Mesothelial cell of epicardium (in vitro differentiated cells): ENCODE results near the gene SPCS2. TPM values are rescaled to one million over a fixed set of nuclear protein-coding genes. Genes with fewer than 3 reads are reported as not detected.

ENCODE experiments used
- DNase-seq, 2 experiments: peaks; one replicate each; pipeline ENCODE4 v3.0.0; 2021; ENCODE audit warnings: low spot score in 2 of 2; ENCODE audit not compliant: unreplicated experiment in 2 of 2
- H3K27ac Mint-ChIP-seq: 2 replicates; pipeline ENCODE4 v1.8.0; 2021; ENCODE audit warnings: mixed read lengths
- H3K27me3 Mint-ChIP-seq: 2 replicates; pipeline ENCODE4 v1.8.0; 2021; ENCODE audit warnings: low read depth, mixed read lengths
- H3K36me3 Mint-ChIP-seq: 2 replicates; pipeline ENCODE4 v1.8.0; 2021; ENCODE audit warnings: mixed read lengths
- H3K4me1 Mint-ChIP-seq: 2 replicates; pipeline ENCODE4 v1.8.0; 2021; ENCODE audit warnings: mixed read lengths
- H3K4me3 Mint-ChIP-seq: 2 replicates; pipeline ENCODE4 v1.8.0; 2021; ENCODE audit warnings: mild to moderate bottlenecking, moderate library complexity, mixed read lengths
- H3K9me3 Mint-ChIP-seq: 2 replicates; pipeline ENCODE4 v1.8.0; 2021; ENCODE audit warnings: mixed read lengths
- CTCF ChIP-seq: fragments of 200-600 bp; sonication (generic); IDR thresholded peaks from one replicate; pipeline ENCODE4 v1.5.0; 2021; ENCODE audit warnings: antibody characterized with exemption; ENCODE audit not compliant: unreplicated experiment
- total RNA-seq: library from RNA; stranded (reverse); gene quantifications from 3 replicates; pipeline ENCODE4 v1.2.1, GENCODE V29; 2021

The SPCS2 gene
- total RNA-seq, 1 donor from 2014 or later, result 101 TPM

GRCh38 chr11:75024068-75024449 is 75.0 kb downstream of the SPCS2 start:
- peaks cover 14% of the 10 kb centered on the region for H3K27me3 Mint-ChIP-seq
- no peak overlapping the region for H3K27ac Mint-ChIP-seq
- peaks cover 6% of the 10 kb centered on the region for H3K9me3 Mint-ChIP-seq
- H3K36me3 Mint-ChIP-seq, result no peaks in the 10 kb centered on the region
- no peak for DNase-seq
- no peak overlapping the region for H3K4me3 Mint-ChIP-seq
- peaks cover 1% of the 10 kb centered on the region for H3K4me1 Mint-ChIP-seq
- no peak for TF ChIP-seq CTCF

- H3K4me1 Mint-ChIP-seq, result peaks cover 1% of the 10 kb centered on the region
- no peak overlapping the region for H3K4me3 Mint-ChIP-seq
- H3K27ac Mint-ChIP-seq, result no peak overlapping the region
- peaks cover 6% of the 10 kb centered on the region for H3K9me3 Mint-ChIP-seq
- TF ChIP-seq CTCF, result no peak
- no peaks in the 10 kb centered on the region for H3K36me3 Mint-ChIP-seq
- H3K27me3 Mint-ChIP-seq, result peaks cover 14% of the 10 kb centered on the region
- no peak for DNase-seq
Observed at GRCh38 chr11:75024764-75025211, 75.7 kb downstream of the SPCS2 start.

GRCh38 chr11:75025561-75025960 is 76.5 kb downstream of the SPCS2 start:
- no peak for TF ChIP-seq CTCF
- DNase-seq, result no peak

GRCh38 chr11:75028321-75028720 is 79.3 kb downstream of the SPCS2 start:
- H3K27me3 Mint-ChIP-seq, result peaks cover 14% of the 10 kb centered on the region
- no peak overlapping the region for H3K27ac Mint-ChIP-seq
- H3K4me1 Mint-ChIP-seq, result peaks cover 3% of the 10 kb centered on the region
- no peak for TF ChIP-seq CTCF
- H3K4me3 Mint-ChIP-seq, result no peak overlapping the region
- H3K9me3 Mint-ChIP-seq, result no peaks in the 10 kb centered on the region
- H3K36me3 Mint-ChIP-seq, result no peaks in the 10 kb centered on the region
- no peak for DNase-seq

More at GRCh38 chr11:75025561-75025960, 76.5 kb downstream of the SPCS2 start:
- peaks cover 14% of the 10 kb centered on the region for H3K27me3 Mint-ChIP-seq
- no peaks in the 10 kb centered on the region for H3K36me3 Mint-ChIP-seq
- peaks cover under 1% of the 10 kb centered on the region for H3K9me3 Mint-ChIP-seq
- H3K4me3 Mint-ChIP-seq, result no peak overlapping the region
- H3K27ac Mint-ChIP-seq, result no peak overlapping the region
- peaks cover 3% of the 10 kb centered on the region for H3K4me1 Mint-ChIP-seq

Other genes with a start within 250 kb of the SPCS2 start
- 0.45 to 0.65 TPM in 2 of 3 replicates, not detected in the other for gene CHRDL2, start 217.8 kb upstream of the SPCS2 start, total RNA-seq
- gene RNF169, start 200.4 kb upstream of the SPCS2 start, total RNA-seq, result 22.9 to 24.2 TPM (median 23.7 TPM) in 3 replicates
- 11.9 to 12.8 TPM (median 12.3 TPM) in 3 replicates for gene XRRA1, start 175 bp upstream of the SPCS2 start, total RNA-seq
- gene NEU3, start 39.7 kb downstream of the SPCS2 start, total RNA-seq, result 12.0 to 13.6 TPM (median 12.9 TPM) in 3 replicates
- gene OR2AT4, start 147.6 kb downstream of the SPCS2 start, total RNA-seq, result not detected in 3 replicates
- gene SLCO2B1, start 201.8 kb downstream of the SPCS2 start, total RNA-seq, result 0.44 to 0.45 TPM in 2 of 3 replicates, not detected in the other